Umbilical cord (tissue), 2 donors: ENCODE measurements around the gene HIF1AN. TPM values are rescaled to one million over a fixed set of nuclear protein-coding genes. Genes with fewer than 3 reads are reported as not detected.

Source experiments
- DNase-seq: peaks from one replicate; pipeline ENCODE4 v3.0.0-alpha.2; 2015; ENCODE audit warnings: low spot score
- total RNA-seq: library from RNA; depleted of rRNA; stranded (reverse); fragments of >200 nt; gene quantifications from one replicate; pipeline ENCODE4 v1.2.3, GENCODE V29; 2014; ENCODE audit warnings: low replicate concordance; ENCODE audit not compliant: insufficient read depth

Gene HIF1AN
- total RNA-seq, 1 donor from 2014 or later: 13.2 TPM

DNA sequence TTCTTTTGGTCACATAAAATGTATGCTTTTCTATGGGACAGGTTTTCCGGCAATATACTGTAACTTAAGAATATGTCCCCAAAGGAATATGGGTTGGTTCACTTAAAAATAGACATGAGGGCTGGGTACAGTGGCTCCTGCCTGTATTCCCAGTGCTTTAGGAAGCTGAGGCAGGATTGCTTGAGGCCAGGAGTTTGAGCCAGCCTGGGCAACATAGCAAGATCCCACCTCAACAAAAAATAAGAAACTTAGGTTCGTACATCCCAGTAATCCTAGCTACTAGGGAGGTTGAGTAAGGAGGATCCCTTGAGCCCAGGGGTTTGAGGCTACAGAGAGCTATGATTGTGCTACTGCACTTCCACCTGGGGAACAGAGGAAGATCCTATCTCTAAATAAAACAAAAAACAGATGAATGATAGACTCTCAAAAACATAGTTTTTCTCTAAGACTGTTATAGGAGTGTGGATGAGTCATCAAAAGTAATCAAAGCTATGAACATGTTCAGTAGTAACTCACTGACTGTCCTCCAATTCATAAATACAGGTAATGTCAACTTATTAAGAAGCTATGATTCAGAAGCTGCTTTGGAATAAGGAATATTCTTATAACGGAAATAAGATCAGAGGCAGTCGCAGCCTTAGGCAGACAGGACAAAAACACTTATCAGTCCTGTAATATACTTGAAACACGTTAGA lies 13.5 kb upstream of the HIF1AN start:
- DNase-seq: no peak

- no peak for DNase-seq
These were observed 12.8 kb upstream of the HIF1AN start for GRCh38 chr10:100522945-100523344.

GRCh38 chr10:100524206-100524605 lies 11.5 kb upstream of the HIF1AN start:
- no peak for DNase-seq

GRCh38 chr10:100524638-100525037 lies 11.1 kb upstream of the HIF1AN start:
- DNase-seq: no peak

GRCh38 chr10:100528123-100528886 lies 7.4 kb upstream of the HIF1AN start:
- no peak for DNase-seq

DNA sequence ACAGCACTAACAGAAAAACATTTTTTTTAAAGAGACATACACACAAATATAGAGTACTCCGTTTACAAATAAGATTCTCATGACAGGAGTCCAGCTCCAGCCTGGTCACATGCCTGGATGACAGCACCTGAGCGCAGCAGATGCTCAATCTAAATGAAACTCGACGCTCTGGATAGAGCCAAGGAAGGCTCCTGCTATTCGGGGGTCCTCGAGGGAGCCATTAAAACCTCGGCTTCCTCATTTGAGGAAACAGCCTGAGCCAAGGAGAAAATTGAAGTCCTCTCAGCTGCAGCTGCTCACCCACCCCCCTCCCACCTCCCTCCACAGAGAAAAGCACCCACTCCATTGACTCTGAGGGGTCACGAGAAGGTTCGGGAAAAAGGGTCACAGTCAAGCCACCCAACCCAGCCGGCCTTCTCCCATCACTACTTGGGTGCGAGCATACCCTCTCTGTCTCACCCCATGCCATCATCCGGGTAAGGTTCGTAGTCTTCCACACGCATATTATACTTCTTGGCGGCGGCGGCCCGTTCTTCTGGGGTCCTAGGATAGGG lies 6.7 kb upstream of the HIF1AN start:
- no peak for DNase-seq

DNA sequence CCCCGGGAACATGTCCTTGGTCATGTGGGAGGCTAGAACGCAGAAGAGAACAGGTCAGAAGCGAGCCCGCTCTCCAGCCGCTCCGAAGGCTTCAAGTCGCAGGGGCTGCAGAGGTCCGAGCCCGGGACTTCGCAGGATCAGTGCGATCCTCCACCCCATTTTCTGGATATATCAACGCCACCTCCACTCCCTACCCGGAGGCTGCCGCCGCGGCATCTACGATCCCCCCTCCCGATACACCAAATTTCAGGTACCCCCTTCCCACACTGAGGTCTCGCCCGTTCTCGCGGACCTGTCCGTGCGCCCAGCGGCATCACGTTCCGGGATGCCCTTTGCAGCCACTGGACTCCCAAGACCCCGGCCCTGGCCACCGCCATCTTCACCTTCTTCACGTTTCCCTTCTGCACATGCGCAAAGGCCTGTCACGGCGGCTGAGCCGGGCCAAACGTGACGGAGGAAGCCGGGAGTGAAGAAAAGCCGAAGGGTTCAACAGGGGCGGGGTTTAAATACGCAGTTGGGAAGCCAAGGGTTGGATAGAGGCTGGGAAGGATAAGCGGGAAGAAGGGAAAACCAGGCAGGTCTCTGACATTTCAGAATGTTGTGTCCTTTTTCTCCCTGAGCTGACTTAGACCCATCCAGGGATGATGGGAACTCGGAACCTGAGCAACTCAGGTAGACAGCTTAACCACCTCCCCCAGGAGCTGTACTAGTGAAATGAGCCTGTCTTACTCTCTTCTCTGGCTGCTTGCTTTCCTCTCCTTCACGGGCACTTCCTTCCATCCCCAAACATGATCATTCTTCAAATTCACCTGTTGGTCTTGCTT lies 6.1 kb upstream of the HIF1AN start, which contains the start of gene NDUFB8:
TSS of gene NDUFB8 (minus strand) at position 397 of the 824 bp plus-strand sequence. CDS start at position 377, 20 bp downstream.
- DNase-seq: peak; percentile 94

DNA sequence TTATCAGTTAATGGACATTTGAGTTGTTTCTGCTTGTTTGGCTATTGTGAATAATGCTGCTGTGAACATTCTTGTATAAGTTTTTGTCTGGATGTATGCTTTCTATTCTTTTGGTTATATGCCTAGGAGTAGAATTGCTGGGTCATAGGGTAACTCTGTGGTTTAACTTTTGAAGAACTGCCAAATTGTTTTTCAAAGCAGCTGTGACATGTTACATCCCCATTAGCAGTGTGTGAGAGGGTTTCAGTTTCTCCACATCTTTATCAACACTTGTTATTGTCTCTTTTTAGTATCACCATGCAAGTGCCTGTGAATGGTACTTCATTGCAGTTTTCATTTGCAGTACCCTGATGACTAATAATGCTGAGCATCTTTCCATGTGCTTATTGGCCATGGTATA lies 4.0 kb upstream of the HIF1AN start:
- DNase-seq: no peak

GRCh38 chr10:100534726-100535125 lies 1.0 kb upstream of the HIF1AN start:
- DNase-seq: no peak

GRCh38 chr10:100535338-100535714 lies 417 bp upstream of the HIF1AN start:
- no peak for DNase-seq

GRCh38 chr10:100537475-100537874 lies 1.7 kb downstream of the HIF1AN start:
- DNase-seq: no peak

- DNase-seq: no peak
These were observed 9.2 kb downstream of the HIF1AN start for GRCh38 chr10:100544950-100545349.

- no peak for DNase-seq
These were observed 15.5 kb downstream of the HIF1AN start for GRCh38 chr10:100551196-100551595.

DNA sequence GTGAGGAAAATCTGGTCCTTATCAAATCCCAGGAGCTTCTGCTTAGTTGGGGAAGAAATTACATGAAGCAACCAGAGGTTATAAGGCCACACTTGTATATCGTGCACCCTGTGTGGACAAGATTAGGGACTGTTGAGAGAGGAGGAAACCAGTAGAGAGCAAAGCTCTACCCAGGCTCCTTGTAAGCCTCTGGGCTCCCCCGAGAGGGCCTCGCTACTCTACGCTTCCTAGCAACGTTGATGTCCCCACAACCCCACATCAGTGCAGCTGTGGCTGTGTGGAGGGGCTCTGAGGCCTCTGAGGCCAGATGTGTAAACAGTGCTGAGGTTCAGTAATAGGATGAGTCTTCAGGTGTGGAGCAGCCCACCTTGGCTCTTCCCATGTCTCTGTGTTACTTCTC lies 16.0 kb downstream of the HIF1AN start:
- no peak for DNase-seq

DNA sequence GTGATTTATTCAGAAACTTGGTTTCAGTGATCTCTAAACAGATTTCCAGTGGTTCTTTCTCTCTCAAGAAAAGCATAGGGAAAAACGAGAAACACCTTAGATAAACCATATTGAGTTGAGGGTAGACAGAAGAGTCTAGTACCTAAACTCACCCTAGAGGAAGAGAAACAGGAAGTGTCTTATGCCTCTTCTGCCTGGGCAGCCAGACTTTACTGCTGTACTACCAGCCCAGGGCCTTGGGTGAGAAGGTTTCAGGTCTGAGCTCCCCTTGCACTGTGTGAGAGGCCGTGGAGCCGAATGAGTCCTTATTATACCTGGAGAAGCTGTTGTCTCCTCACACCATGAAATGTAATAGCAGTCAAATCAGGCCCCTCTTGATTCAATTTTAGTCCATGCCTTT lies 18.2 kb downstream of the HIF1AN start:
- no peak for DNase-seq

DNA sequence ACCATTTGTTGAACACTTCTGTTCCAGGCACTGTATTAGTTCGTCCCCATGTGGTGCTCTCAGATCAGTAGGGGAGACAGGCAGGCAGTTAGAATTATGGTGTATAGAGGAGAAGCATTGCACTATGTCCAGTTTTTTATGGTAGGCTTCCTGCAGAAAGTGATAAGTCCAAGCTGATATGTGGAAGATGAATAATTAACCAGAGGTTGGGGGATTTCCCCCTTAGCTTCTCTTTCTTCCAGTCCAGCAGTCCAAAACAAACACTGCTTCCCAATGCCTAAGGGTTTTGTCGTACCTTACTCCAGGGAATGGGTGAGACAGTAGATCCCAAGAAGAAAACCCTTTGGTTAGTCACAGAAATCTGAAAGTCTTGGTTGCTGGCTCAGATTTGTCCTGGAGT lies 19.2 kb downstream of the HIF1AN start:
- DNase-seq: no peak

DNA sequence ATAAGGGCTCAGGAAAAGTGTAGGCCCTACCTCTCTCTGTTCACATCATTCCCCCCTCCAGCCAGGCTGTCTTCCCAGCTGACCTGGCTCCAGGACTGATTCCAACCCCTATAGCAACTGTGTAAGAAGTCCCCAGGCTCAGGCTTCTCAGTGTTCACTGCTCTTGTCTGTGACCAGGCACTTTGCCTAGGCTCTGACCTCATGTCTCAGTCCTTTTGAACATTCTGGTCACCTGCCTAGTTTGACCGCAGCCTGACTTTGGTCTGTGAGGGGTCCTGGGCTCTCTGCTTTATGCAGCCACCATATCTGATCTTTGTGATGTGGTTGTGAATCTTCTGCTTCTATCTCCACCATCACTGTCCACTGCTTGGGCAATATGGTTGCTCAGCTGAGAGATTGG lies 24.5 kb downstream of the HIF1AN start:
- no peak for DNase-seq

DNA sequence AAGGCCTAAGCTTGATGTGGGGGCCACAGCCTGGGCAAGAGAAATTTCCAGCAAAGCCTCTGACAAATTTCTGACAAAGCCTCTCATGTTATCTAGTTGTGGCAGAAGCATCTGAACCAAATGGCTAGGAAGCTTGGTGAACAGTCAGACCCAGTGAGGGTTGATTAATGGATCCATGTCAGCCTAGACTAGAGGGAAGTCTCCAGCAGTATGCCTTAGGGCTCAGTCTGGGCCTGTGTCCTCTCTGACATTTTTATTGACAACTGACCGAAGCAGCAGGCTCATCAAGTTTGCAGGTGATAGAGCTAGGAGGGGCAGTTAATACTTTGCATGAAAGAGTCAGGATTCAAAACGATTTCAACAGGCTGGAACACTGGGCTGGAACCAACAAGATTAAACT lies 25.3 kb downstream of the HIF1AN start:
- no peak for DNase-seq

DNA sequence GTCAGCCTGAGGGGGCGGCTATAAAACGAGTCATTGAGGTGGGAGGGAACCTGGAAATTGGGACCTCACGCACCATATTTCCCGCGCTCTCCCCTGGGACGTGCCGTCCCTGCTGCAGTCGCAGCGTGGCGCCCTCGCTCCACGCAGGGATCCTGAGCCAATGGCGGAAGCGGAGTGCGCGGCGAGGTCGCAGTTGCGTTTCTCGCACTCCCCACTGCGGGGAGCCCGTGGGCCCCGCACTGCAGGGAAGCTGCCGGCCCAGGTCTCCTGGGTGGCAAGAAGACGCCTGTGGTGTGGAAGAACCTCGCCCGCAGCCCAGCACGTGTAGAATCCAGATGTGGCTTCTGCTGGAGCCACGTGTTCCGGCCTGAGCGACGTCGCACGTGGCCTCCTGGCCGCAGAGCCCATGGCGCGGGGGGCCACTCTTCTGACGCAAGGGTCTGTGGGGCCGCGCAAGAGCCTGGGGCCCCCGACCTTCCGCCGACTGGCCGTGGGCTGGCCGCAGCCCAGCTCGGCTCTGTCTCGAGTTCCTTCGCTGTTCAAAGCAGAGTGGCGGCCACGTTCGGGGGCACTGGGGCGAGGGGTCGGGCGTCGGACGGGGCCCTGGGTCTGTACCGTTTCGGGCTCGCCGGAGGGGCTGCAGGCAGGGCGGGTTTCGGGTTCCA lies 26.4 kb downstream of the HIF1AN start:
- DNase-seq: peak; percentile 51

- no peak for DNase-seq
These were observed 29.7 kb downstream of the HIF1AN start for GRCh38 chr10:100565206-100565985.

DNA sequence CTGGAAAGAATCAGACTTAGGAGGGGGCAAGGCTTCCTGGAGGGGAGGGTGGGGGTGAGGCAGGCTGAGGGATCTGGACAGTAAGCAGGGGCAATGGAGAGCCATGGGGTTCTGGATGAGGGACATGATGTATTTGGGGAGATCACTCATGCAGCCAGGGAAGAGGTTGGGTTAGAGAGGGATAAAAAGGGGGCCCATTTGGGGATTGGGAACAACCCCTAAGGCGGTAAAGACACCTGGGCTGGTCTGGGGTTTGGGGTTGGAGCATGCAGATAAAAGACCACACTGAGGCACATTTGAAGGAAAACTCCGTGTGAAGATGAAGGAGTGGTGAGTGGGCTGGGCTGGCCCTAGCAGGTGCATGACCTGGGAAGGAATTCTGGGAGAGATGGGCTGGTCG lies 30.8 kb downstream of the HIF1AN start:
- no peak for DNase-seq
